IPS-20b (cell line): ENCODE results near the gene CECR2.

Experiments used
- H3K27ac ChIP-seq: one replicate; pipeline ENCODE4 v1.5.1; 2013; ENCODE audit warnings: low read length
- H3K27me3 ChIP-seq: 2 replicates; pipeline ENCODE4 v1.6.1; 2013; ENCODE audit warnings: mild to moderate bottlenecking, low read length, inconsistent platforms; ENCODE audit not compliant: insufficient read depth
- H3K36me3 ChIP-seq: 2 replicates; pipeline ENCODE4 v1.6.1; 2013; ENCODE audit warnings: low read depth, mild to moderate bottlenecking, inconsistent platforms, low read length, moderate library complexity; ENCODE audit not compliant: insufficient read depth
- H3K4me1 ChIP-seq: 2 replicates; pipeline ENCODE4 v1.6.1; 2013; ENCODE audit warnings: mild to moderate bottlenecking, control low read depth, inconsistent platforms, low read length, moderate library complexity; ENCODE audit not compliant: insufficient read depth
- H3K4me3 ChIP-seq: 2 replicates; pipeline ENCODE4 v1.5.1; 2013; ENCODE audit warnings: mild to moderate bottlenecking, low read length, inconsistent platforms
- H3K9ac ChIP-seq: 2 replicates; pipeline ENCODE4 v1.6.1; 2013; ENCODE audit warnings: low read depth, mild to moderate bottlenecking, inconsistent platforms, low read length, moderate library complexity
- H3K9me3 ChIP-seq: 2 replicates; pipeline ENCODE4 v1.6.1; 2013; ENCODE audit warnings: mild to moderate bottlenecking, low read depth, low read length, inconsistent platforms; ENCODE audit not compliant: insufficient read depth

The CECR2 gene

GRCh38 chr22:17384612-17385330 is 15.5 kb downstream of the CECR2 start:
- Histone ChIP-seq H3K4me1 (peaks cover 48% of the 10 kb centered on the region), H3K4me3 (no peak overlapping the region), H3K27ac (no peak overlapping the region), H3K36me3 (peaks cover 12% of the 10 kb centered on the region; the same call in 1 of the 2 replicates), H3K9me3 (no peaks in the 10 kb centered on the region), H3K27me3 (no peaks in the 10 kb centered on the region), H3K9ac (no peak overlapping the region)

GRCh38 chr22:17387356-17387755 is 18.1 kb downstream of the CECR2 start:
- Histone ChIP-seq H3K27me3 (no peaks in the 10 kb centered on the region), H3K36me3 (peaks cover 18% of the 10 kb centered on the region; the same call in 1 of the 2 replicates), H3K4me1 (peaks cover 34% of the 10 kb centered on the region), H3K4me3 (no peak overlapping the region), H3K9ac (no peak overlapping the region), H3K27ac (no peak overlapping the region), H3K9me3 (no peaks in the 10 kb centered on the region)

GRCh38 chr22:17388235-17388634 is 19.0 kb downstream of the CECR2 start:
- H3K9me3 ChIP-seq: no peaks in the 10 kb centered on the region
- H3K9ac ChIP-seq: no peak overlapping the region
- H3K4me1 ChIP-seq: peaks cover 34% of the 10 kb centered on the region
- H3K27ac ChIP-seq: no peak overlapping the region
- H3K27me3 ChIP-seq: no peaks in the 10 kb centered on the region
- H3K36me3 ChIP-seq: peaks cover 18% of the 10 kb centered on the region; the same call in 1 of the 2 replicates
- H3K4me3 ChIP-seq: no peak overlapping the region

GRCh38 chr22:17390087-17390486 is 20.8 kb downstream of the CECR2 start:
- Histone ChIP-seq H3K36me3 (peaks cover 14% of the 10 kb centered on the region; the same call in 1 of the 2 replicates), H3K27me3 (no peaks in the 10 kb centered on the region), H3K9ac (no peak overlapping the region), H3K4me1 (peaks cover 27% of the 10 kb centered on the region), H3K4me3 (no peak overlapping the region), H3K27ac (no peak overlapping the region), H3K9me3 (no peaks in the 10 kb centered on the region)

- Histone ChIP-seq H3K4me3 (no peak overlapping the region), H3K4me1 (peaks cover 11% of the 10 kb centered on the region; the same call in 1 of the 2 replicates), H3K27me3 (no peaks in the 10 kb centered on the region), H3K27ac (no peak overlapping the region), H3K36me3 (no peaks in the 10 kb centered on the region), H3K9me3 (no peaks in the 10 kb centered on the region), H3K9ac (no peak overlapping the region)
Measured at GRCh38 chr22:17396516-17396915, 27.3 kb downstream of the CECR2 start.

GRCh38 chr22:17397756-17398547 is 28.7 kb downstream of the CECR2 start:
- Histone ChIP-seq H3K4me1 (peaks cover 11% of the 10 kb centered on the region; the same call in 1 of the 2 replicates), H3K9me3 (no peaks in the 10 kb centered on the region), H3K9ac (no peak overlapping the region), H3K36me3 (no peaks in the 10 kb centered on the region), H3K4me3 (no peak overlapping the region), H3K27ac (no peak overlapping the region), H3K27me3 (no peaks in the 10 kb centered on the region)

GRCh38 chr22:17400305-17400704 is 31.0 kb downstream of the CECR2 start:
- H3K4me3 ChIP-seq: no peak overlapping the region
- H3K36me3 ChIP-seq: no peaks in the 10 kb centered on the region
- no peak overlapping the region for H3K27ac ChIP-seq
- H3K9me3 ChIP-seq: no peaks in the 10 kb centered on the region
- H3K9ac ChIP-seq: no peak overlapping the region
- no peaks in the 10 kb centered on the region for H3K27me3 ChIP-seq
- peaks cover 11% of the 10 kb centered on the region; the same call in 1 of the 2 replicates for H3K4me1 ChIP-seq

- Histone ChIP-seq H3K36me3 (no peaks in the 10 kb centered on the region), H3K9ac (no peak overlapping the region), H3K27ac (no peak overlapping the region)
Measured at GRCh38 chr22:17401728-17402127, 32.5 kb downstream of the CECR2 start.

GRCh38 chr22:17402293-17402692 is 33.0 kb downstream of the CECR2 start:
- H3K9ac ChIP-seq: no peak overlapping the region
- no peak overlapping the region for H3K27ac ChIP-seq
- no peak overlapping the region for H3K4me3 ChIP-seq
- H3K4me1 ChIP-seq: peaks cover 11% of the 10 kb centered on the region; the same call in 1 of the 2 replicates
- H3K27me3 ChIP-seq: no peaks in the 10 kb centered on the region
- no peaks in the 10 kb centered on the region for H3K36me3 ChIP-seq
- no peaks in the 10 kb centered on the region for H3K9me3 ChIP-seq

More at GRCh38 chr22:17401728-17402127, 32.5 kb downstream of the CECR2 start:
- Histone ChIP-seq H3K9me3 (no peaks in the 10 kb centered on the region), H3K27me3 (no peaks in the 10 kb centered on the region), H3K4me3 (no peak overlapping the region), H3K4me1 (peaks cover 11% of the 10 kb centered on the region; the same call in 1 of the 2 replicates)

- Histone ChIP-seq H3K4me3 (no peak overlapping the region), H3K9me3 (no peaks in the 10 kb centered on the region), H3K9ac (no peak overlapping the region), H3K4me1 (peaks cover 1% of the 10 kb centered on the region; the same call in 1 of the 2 replicates), H3K36me3 (no peaks in the 10 kb centered on the region), H3K27ac (no peak overlapping the region), H3K27me3 (no peaks in the 10 kb centered on the region)
Measured at GRCh38 chr22:17403906-17404305, 34.6 kb downstream of the CECR2 start.

GRCh38 chr22:17407643-17408042 is 38.4 kb downstream of the CECR2 start:
- H3K27me3 ChIP-seq: no peaks in the 10 kb centered on the region
- H3K4me1 ChIP-seq: peaks cover 20% of the 10 kb centered on the region
- H3K27ac ChIP-seq: no peak overlapping the region
- H3K36me3 ChIP-seq: no peaks in the 10 kb centered on the region
- H3K9me3 ChIP-seq: no peaks in the 10 kb centered on the region
- no peak overlapping the region for H3K9ac ChIP-seq
- H3K4me3 ChIP-seq: no peak overlapping the region

- no peak overlapping the region for H3K4me3 ChIP-seq
- H3K4me1 ChIP-seq: peaks cover 31% of the 10 kb centered on the region
- H3K9me3 ChIP-seq: no peaks in the 10 kb centered on the region
- H3K9ac ChIP-seq: no peak overlapping the region
- H3K36me3 ChIP-seq: no peaks in the 10 kb centered on the region
- H3K27ac ChIP-seq: no peak overlapping the region
- no peaks in the 10 kb centered on the region for H3K27me3 ChIP-seq
Measured at GRCh38 chr22:17410576-17410975, 41.3 kb downstream of the CECR2 start.
